Spleen (tissue), 11 donors: ENCODE data around the gene ZBTB7A. TPM values are rescaled to one million over a fixed set of nuclear protein-coding genes. Genes with fewer than 3 reads are reported as not detected.

ENCODE experiments used
- DNase-seq: peaks from one replicate; pipeline ENCODE4 v3.0.0-alpha.2; 2020
- H3K27ac ChIP-seq, 8 donors: fragments of 200-600 bp; sonication (generic) in 7 of 8; 1 replicate in 4 of 8; 2 replicates in 4 of 8; pipeline versions ENCODE4 v1.5.0 to v1.8.0; 2016 to 2021; ENCODE audit warnings: inconsistent platforms in 4 of 8, mild to moderate bottlenecking in 4 of 8, moderate library complexity in 1 of 8
- H3K27me3 ChIP-seq, 7 donors: fragments of 200-600 bp; sonication (generic) in 6 of 7; replicated peaks in 1 of 7; 1 replicate in 4 of 7; 2 replicates in 3 of 7; pipeline versions ENCODE4 v1.5.0 to v1.8.0; 2016 to 2021; ENCODE audit warnings: inconsistent platforms in 3 of 7, mild to moderate bottlenecking in 1 of 7
- H3K36me3 ChIP-seq, 6 donors: fragments of 200-600 bp; sonication (generic) in 5 of 6; 1 replicate in 4 of 6; 2 replicates in 2 of 6; pipeline versions ENCODE4 v1.5.0 to v1.8.0; 2016 to 2021; ENCODE audit warnings: inconsistent platforms in 2 of 6
- H3K4me1 ChIP-seq, 6 donors: fragments of 200-600 bp; sonication (generic) in 5 of 6; 1 replicate in 3 of 6; 2 replicates in 3 of 6; pipeline versions ENCODE4 v1.5.0 to v1.8.0; 2016 to 2021; ENCODE audit warnings: inconsistent platforms in 3 of 6
- H3K4me3 ChIP-seq, 8 donors: fragments of 200-600 bp; sonication (generic) in 7 of 8; 1 replicate in 4 of 8; 2 replicates in 4 of 8; pipeline versions ENCODE4 v1.5.0 to v1.8.0; 2016 to 2021; ENCODE audit warnings: inconsistent platforms in 4 of 8, mild to moderate bottlenecking in 4 of 8, moderate library complexity in 2 of 8
- H3K9me3 ChIP-seq, 8 donors: fragments of 200-600 bp; sonication (generic) in 7 of 8; 1 replicate in 4 of 8; 2 replicates in 4 of 8; pipeline versions ENCODE4 v1.5.0 to v1.8.0; 2016 to 2021; ENCODE audit warnings: inconsistent platforms in 4 of 8
- CTCF ChIP-seq, 11 experiments: fragments of 200-600 bp in 7 of 11; fragments of 450-650 bp in 4 of 11; sonication (generic) in 4 of 11; IDR thresholded peaks in 8 of 11; conservative IDR thresholded peaks in 3 of 11; 1 replicate in 7 of 11; 2 replicates in 4 of 11; pipeline versions ENCODE4 v1.4.0 to v1.8.0; 2016 to 2021; ENCODE audit warnings: antibody characterized with exemption in 11 of 11, inconsistent platforms in 4 of 11, mild to moderate bottlenecking in 1 of 11
- POLR2A ChIP-seq, 3 donors: fragments of 450-650 bp; IDR thresholded peaks; one replicate each; pipeline ENCODE4 v1.5.1; 2017; ENCODE audit warnings: antibody characterized with exemption in 3 of 3, mild to moderate bottlenecking in 1 of 3
- POLR2AphosphoS5 ChIP-seq, 3 donors: sonication (generic); formaldehyde crosslinking; IDR thresholded peaks; one replicate each; pipeline ENCODE4 v1.5.1; 2017; ENCODE audit warnings: antibody characterized with exemption in 3 of 3
- WGBS, 5 donors: extraction: QIAGEN DNeasy Blood & Tissue Kit in 3 of 5; methylation state at CpG; one replicate each; pipeline versions ENCODE4 v1.1.5 to v1.1.7; 2013 to 2018; 5-methylcytosine and 5-hydroxymethylcytosine counted together
- intact Hi-C: fragments of 100-400 bp; cut with DNase I; formaldehyde crosslinking; loops from one replicate; pipeline ENCODE4 v1.15.0; 2023; ENCODE audit warnings: low total_unique reads
- polyA plus RNA-seq, 3 donors: library from polyadenylated mRNA; stranded (reverse); fragments of 200-250 nt; gene quantifications; one replicate each; pipeline ENCODE4 v1.2.1, GENCODE V29; 2013
- total RNA-seq, 7 donors: library from RNA; depleted of rRNA in 3 of 7; stranded (reverse); fragments of >200 nt in 3 of 7; fragmentation: NEBNext Ultra II Directional in 4 of 7; extraction: Animal tissue kit (Norgen Biotek cat#: 25700) in 4 of 7; gene quantifications; one replicate each; pipeline versions ENCODE4 v1.1.0 to v1.2.1, GENCODE V29; 2016 to 2021
- donor health status: healthy with polysubstance abuse.
- donor health status: DM: no; HTN: no; CAD: no; lungs with moderate emphysema.
- donor health status: DM: no; HTN: no; CAD: no.
- donor health status: Bipolar disorder and iron deficiency.
- donor health status: healthy.
- donor health status: DM: no; HTN: no; CAD: no.
- donor health status: DM: yes; HTN: yes; CAD: no.

The ZBTB7A gene
- total and polyA plus RNA-seq, 10 donors, result 4.0 to 68.1 (median 50.8) TPM

- Histone ChIP-seq H3K27ac (peak overlapping the region; percentile 51 to 92 (median 84)), H3K9me3 (no peaks in the 10 kb centered on the region), H3K4me1 (peaks cover 8 to 88% (median 36%) of the 10 kb centered on the region in 6 donors), H3K4me3 (peak overlapping the region in 2 of 8 donors; percentile 3 to 24), H3K36me3 (peaks cover 0 to 100% (median 48%) of the 10 kb centered on the region in 6 donors), H3K27me3 (no peaks in the 10 kb centered on the region)
- intact Hi-C loops, result no loop called here
- TF ChIP-seq POLR2A (IDR thresholded peaks at IDR 0.05) (peak in 1 of 3 donors; percentile 8), CTCF (IDR thresholded peaks at IDR 0.05 in 8 of 11, conservative IDR thresholded peaks at IDR 0.05 in 3 of 11) (no peak), POLR2AphosphoS5 (IDR thresholded peaks at IDR 0.05) (peak; percentile 84 to 88 (median 86))
- peak; percentile 93 for DNase-seq
- 28 to 53% (median 33%) methylated on average over 34 to 35 of the region's 35 CpGs for WGBS, 5 donors
These were observed 42.3 kb upstream of the ZBTB7A start for GRCh38 chr19:4108767-4109625.

- Histone ChIP-seq H3K27ac (peak overlapping the region in 3 of 8 donors; percentile 76 to 86 (median 79)), H3K9me3 (no peaks in the 10 kb centered on the region), H3K4me3 (no peak overlapping the region), H3K4me1 (peaks cover 0 to 49% (median 12%) of the 10 kb centered on the region in 6 donors), H3K36me3 (peaks cover 2 to 100% (median 68%) of the 10 kb centered on the region in 6 donors), H3K27me3 (no peaks in the 10 kb centered on the region)
- no peak for DNase-seq
- WGBS, 5 donors, result 62 to 100% (median 68%) methylated on average over 1 to 9 of the region's 9 CpGs
- intact Hi-C loops, result no loop called here
- TF ChIP-seq POLR2AphosphoS5 (IDR thresholded peaks at IDR 0.05), result no peak
- TF ChIP-seq CTCF (IDR thresholded peaks at IDR 0.05 in 8 of 11, conservative IDR thresholded peaks at IDR 0.05 in 3 of 11), result no peak
- TF ChIP-seq POLR2A (IDR thresholded peaks at IDR 0.05), result no peak
These were observed 36.4 kb upstream of the ZBTB7A start for GRCh38 chr19:4103080-4103433.

- 89 to 93% (median 92%) methylated on average over 19 to 53 of the region's 53 CpGs for WGBS, 5 donors
- H3K4me3 ChIP-seq, result no peak overlapping the region
- DNase-seq, result no peak
- TF ChIP-seq POLR2A (IDR thresholded peaks at IDR 0.05) (no peak), POLR2AphosphoS5 (IDR thresholded peaks at IDR 0.05) (no peak), CTCF (IDR thresholded peaks at IDR 0.05 in 8 of 11, conservative IDR thresholded peaks at IDR 0.05 in 3 of 11) (no peak)
- intact Hi-C loops, result no loop called here
- peaks cover 0 to 46% (median 11%) of the 10 kb centered on the region in 6 donors for H3K4me1 ChIP-seq
- no peaks in the 10 kb centered on the region for H3K27me3 ChIP-seq
- H3K27ac ChIP-seq, result peak overlapping the region in 2 of 8 donors; percentile 76 to 86
- H3K36me3 ChIP-seq, result peaks cover 2 to 100% (median 68%) of the 10 kb centered on the region in 6 donors
- H3K9me3 ChIP-seq, result no peaks in the 10 kb centered on the region
These were observed 35.8 kb upstream of the ZBTB7A start for GRCh38 chr19:4102339-4103079.

- peaks cover 2 to 100% (median 71%) of the 10 kb centered on the region in 6 donors for H3K36me3 ChIP-seq
- H3K27ac ChIP-seq, result no peak overlapping the region
- intact Hi-C loops, result no loop called here
- H3K4me1 ChIP-seq, result peaks cover 0 to 43% (median 11%) of the 10 kb centered on the region in 6 donors
- H3K9me3 ChIP-seq, result no peaks in the 10 kb centered on the region
- DNase-seq, result no peak
- no peaks in the 10 kb centered on the region for H3K27me3 ChIP-seq
- TF ChIP-seq POLR2A (IDR thresholded peaks at IDR 0.05), result no peak
- TF ChIP-seq POLR2AphosphoS5 (IDR thresholded peaks at IDR 0.05), result no peak
- no peak for TF ChIP-seq CTCF (IDR thresholded peaks at IDR 0.05 in 8 of 11, conservative IDR thresholded peaks at IDR 0.05 in 3 of 11)
- 93 to 97% (median 96%) methylated on average over 6 to 10 of the region's 10 CpGs for WGBS, 5 donors
- no peak overlapping the region for H3K4me3 ChIP-seq
These were observed 34.7 kb upstream of the ZBTB7A start for GRCh38 chr19:4101496-4101770.
